ENCODE measurements around the gene CCL3. TPM values are rescaled to one million over a fixed set of nuclear protein-coding genes. Genes with fewer than 3 reads are reported as not detected.

Gene CCL3
- 0.44 to 0.72 TPM (median 0.55 TPM) in 3 replicates for total RNA-seq (2021)
- not detected for Bru-seq, nascent RNA
- long read RNA-seq, experiment 1 = 0 reads
- long read RNA-seq, experiment 2 = 0 reads
- long read RNA-seq, experiment 3 = 0 reads

- no peaks in the 10 kb centered on the region for H3K9me3 Mint-ChIP-seq
- POLR2A ChIA-PET = no interaction called here
- TF ChIP-seq GTF2I (CRISPR knock-in tag; conservative IDR thresholded peaks at IDR 0.05) (no peak), TCF7 (CRISPR knock-in tag; IDR thresholded peaks at IDR 0.05; ENCODE audit: low read depth) (no peak), ERG (CRISPR knock-in tag; IDR thresholded peaks at IDR 0.05) (no peak), JAZF1 (CRISPR knock-in tag; IDR thresholded peaks at IDR 0.05) (no peak), ELF4 (CRISPR knock-in tag; IDR thresholded peaks at IDR 0.05; ENCODE audit: low read depth) (no peak), OVOL2 (CRISPR knock-in tag; IDR thresholded peaks at IDR 0.05; ENCODE audit: borderline replicate concordance) (no peak), USF2 (CRISPR knock-in tag; IDR thresholded peaks at IDR 0.05) (no peak), GABPB1 (CRISPR knock-in tag; IDR thresholded peaks at IDR 0.05) (no peak), SMAD4 (CRISPR knock-in tag; IDR thresholded peaks at IDR 0.05) (no peak), FOXP1 (CRISPR knock-in tag; IDR thresholded peaks at IDR 0.05; ENCODE audit: borderline replicate concordance) (no peak), ZNF232 (CRISPR knock-in tag; IDR thresholded peaks at IDR 0.05) (no peak), ZNF281 (CRISPR knock-in tag; IDR thresholded peaks at IDR 0.05) (no peak), ZNF121 (CRISPR knock-in tag; IDR thresholded peaks at IDR 0.05) (no peak), SMAD3 (CRISPR knock-in tag; IDR thresholded peaks at IDR 0.05; ENCODE audit: borderline replicate concordance) (no peak), FOXK1 (CRISPR knock-in tag; IDR thresholded peaks at IDR 0.05) (no peak)
- DNase-seq (ENCODE audit: low spot score) (no peak), ATAC-seq (no peak)
- CTCF ChIA-PET = interaction anchor here (3.2 kb wide), 1 partner anchor 18 kb away, joined by 11 read pairs; no protein-coding TSS in a partner anchor
- no peaks in the 10 kb centered on the region; the same call in 1 of the 2 replicates for H3K27me3 Mint-ChIP-seq (ENCODE audit: low read depth)
- peaks cover 15% of the 10 kb centered on the region for H3K4me1 Mint-ChIP-seq
- H3K27ac Mint-ChIP-seq = no peak within 1 kb of the TSS
- no peak within 1 kb of the TSS for H3K4me3 Mint-ChIP-seq
- H3K36me3 Mint-ChIP-seq = no peaks in the 10 kb centered on the region
Observed at GRCh38 chr17:36089888-36090836, at the start of gene CCL3. Gene CCL3, minus strand, starts transcription at chr17:36090143. Its CDS starts 85 bp downstream, at chr17:36090058.

GRCh38 chr17:36136439-36136838 is 46.5 kb upstream of the CCL3 start:
- H3K4me3 Mint-ChIP-seq = no peak overlapping the region
- CTCF ChIA-PET = interaction anchor here (0.9 to 2.5 kb wide), 2 partner anchors 13 to 64 kb away, joined by 3 to 14 read pairs; no protein-coding TSS in a partner anchor

More at GRCh38 chr17:36136439-36136838, 46.5 kb upstream of the CCL3 start:
- no peaks in the 10 kb centered on the region; the same call in 1 of the 2 replicates for H3K27me3 Mint-ChIP-seq (ENCODE audit: low read depth)
- H3K4me1 Mint-ChIP-seq = peaks cover 2% of the 10 kb centered on the region; the same call in 1 of the 2 replicates
- TF ChIP-seq ZNF317 (CRISPR knock-in tag; IDR thresholded peaks at IDR 0.05; ENCODE audit: borderline replicate concordance, low read depth) = no peak
- TF ChIP-seq KAT7 (CRISPR knock-in tag; IDR thresholded peaks at IDR 0.05; ENCODE audit: borderline replicate concordance) = no peak
- no peak for TF ChIP-seq ERG (CRISPR knock-in tag; IDR thresholded peaks at IDR 0.05)
- no peak for TF ChIP-seq NFATC4 (CRISPR knock-in tag; IDR thresholded peaks at IDR 0.05)
- no peak for TF ChIP-seq ATF1 (CRISPR knock-in tag; IDR thresholded peaks at IDR 0.05)
- TF ChIP-seq PRDM15 (CRISPR knock-in tag; IDR thresholded peaks at IDR 0.05) = no peak
- no peak for TF ChIP-seq HMGA2 (CRISPR knock-in tag; IDR thresholded peaks at IDR 0.05)
- no peak for TF ChIP-seq ATF6 (CRISPR knock-in tag; IDR thresholded peaks at IDR 0.05)
- no peaks in the 10 kb centered on the region for H3K36me3 Mint-ChIP-seq
- DNase-seq (ENCODE audit: low spot score) = no peak
- ATAC-seq = no peak
- 0 out of 2 replicates have a peak, but pooled peaks cover 4% of the 10 kb centered on the region for H3K9me3 Mint-ChIP-seq
- no peak overlapping the region for H3K27ac Mint-ChIP-seq
- POLR2A ChIA-PET = no interaction called here
